T-helper 1 cell treated with Interleukin-12 subunit alpha and Interleukin-12 subunit beta and Interleukin-4 antibody, amounts not matched to agents 30 μg/mL and 1 μg/mL, for 36 hours (primary cell): ENCODE data around the gene CTU2.

ENCODE experiments used
- H3K27ac Mint-ChIP-seq: one replicate; pipeline ENCODE4 v1.8.0; 2021; ENCODE audit warnings: mild to moderate bottlenecking, mixed read lengths
- H3K27me3 Mint-ChIP-seq: one replicate; pipeline ENCODE4 v1.8.0; 2021; ENCODE audit warnings: low read depth, mixed read lengths
- H3K36me3 Mint-ChIP-seq: one replicate; pipeline ENCODE4 v1.8.0; 2021; ENCODE audit warnings: low read depth, mixed read lengths
- H3K4me1 Mint-ChIP-seq: one replicate; pipeline ENCODE4 v1.8.0; 2021; ENCODE audit warnings: low read depth, mixed read lengths
- H3K4me3 Mint-ChIP-seq: one replicate; pipeline ENCODE4 v1.8.0; 2021; ENCODE audit warnings: mild to moderate bottlenecking, moderate library complexity, mixed read lengths
- H3K9me3 Mint-ChIP-seq: one replicate; pipeline ENCODE4 v1.8.0; 2021; ENCODE audit warnings: mixed read lengths

Gene CTU2

DNA sequence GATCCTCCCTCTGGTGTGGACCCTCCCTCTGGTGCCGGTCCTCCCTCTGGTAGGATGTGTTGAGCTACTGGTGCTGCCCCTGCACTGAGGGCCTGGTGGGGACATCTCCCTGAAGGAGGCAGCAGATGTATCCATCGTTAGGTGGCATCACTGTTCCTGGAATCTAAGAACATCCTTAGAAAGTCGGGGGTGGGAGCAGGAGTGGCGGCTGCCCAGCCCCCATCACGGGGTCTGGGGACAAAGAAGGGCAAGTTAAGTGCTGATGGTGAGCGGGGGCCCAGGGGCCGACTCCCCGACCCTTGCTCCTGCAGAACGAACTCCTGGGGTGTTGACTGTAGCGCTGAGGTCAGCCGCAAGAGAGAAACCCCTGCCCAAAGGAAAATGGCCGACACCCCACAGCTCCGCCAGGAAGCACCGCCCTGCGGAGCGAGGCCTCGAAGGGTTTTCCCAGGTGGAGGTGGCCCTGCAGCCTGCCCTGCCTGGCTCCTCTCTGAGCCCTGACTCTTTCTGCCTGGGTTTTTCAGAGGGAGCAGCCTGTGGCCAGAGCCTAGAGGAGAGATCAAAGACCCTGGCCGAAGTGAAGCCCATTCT is 5.5 kb downstream of the CTU2 start:
- H3K36me3 Mint-ChIP-seq = peaks cover 1% of the 10 kb centered on the region
- H3K4me3 Mint-ChIP-seq = no peak overlapping the region
- peaks cover 7% of the 10 kb centered on the region for H3K4me1 Mint-ChIP-seq
- no peak overlapping the region for H3K27ac Mint-ChIP-seq
- no peaks in the 10 kb centered on the region for H3K9me3 Mint-ChIP-seq
- H3K27me3 Mint-ChIP-seq = no peaks in the 10 kb centered on the region

DNA sequence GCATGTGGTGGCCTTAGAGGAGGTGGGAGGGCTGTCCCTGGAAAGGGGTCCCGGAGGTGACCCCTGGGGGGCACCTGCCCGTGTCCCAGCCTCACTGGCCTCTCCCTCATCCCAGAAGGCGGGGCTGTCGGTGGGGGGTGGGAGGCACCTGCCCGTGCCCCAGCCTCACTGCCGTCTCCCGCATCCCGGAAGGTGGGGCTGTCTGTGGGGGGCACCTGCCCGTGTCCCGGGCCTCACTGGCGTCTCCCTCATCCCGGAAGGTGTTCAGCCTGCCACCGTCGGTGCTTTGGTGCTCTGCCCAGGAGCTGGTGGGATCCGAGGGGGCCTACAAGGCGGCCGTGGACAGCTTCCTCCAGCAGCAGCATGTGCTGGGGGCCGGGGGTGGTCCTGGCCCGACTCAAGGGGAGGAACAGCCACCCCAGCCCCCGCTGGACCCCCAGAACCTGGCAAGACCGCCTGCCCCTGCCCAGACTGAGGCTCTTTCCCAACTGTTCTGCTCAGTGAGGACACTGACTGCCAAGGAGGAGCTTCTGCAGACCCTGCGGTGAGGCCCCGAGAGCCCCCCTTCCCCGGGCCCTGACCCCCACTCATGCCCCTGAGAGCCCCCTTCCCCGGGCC is 6.2 kb downstream of the CTU2 start:
- Mint-ChIP-seq H3K27me3 (no peaks in the 10 kb centered on the region), H3K4me3 (no peak overlapping the region), H3K4me1 (peaks cover 1% of the 10 kb centered on the region), H3K27ac (no peak overlapping the region), H3K36me3 (peaks cover 4% of the 10 kb centered on the region), H3K9me3 (no peaks in the 10 kb centered on the region)

DNA sequence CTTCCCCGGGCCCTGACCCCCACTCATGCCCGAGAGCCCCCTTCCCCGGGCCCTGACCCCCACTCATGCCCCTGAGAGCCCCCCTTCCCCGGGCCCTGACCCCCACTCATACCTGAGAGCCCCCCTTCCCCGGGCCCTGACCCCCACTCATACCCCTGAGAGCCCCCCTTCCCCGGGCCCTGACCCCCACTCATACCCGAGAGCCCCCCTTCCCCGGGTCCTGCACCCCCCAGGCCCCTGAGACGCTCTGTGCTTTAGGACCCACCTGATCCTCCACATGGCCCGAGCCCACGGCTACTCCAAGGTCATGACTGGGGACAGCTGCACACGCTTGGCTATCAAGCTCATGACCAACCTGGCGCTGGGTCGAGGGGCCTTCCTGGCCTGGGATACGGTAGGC is 6.8 kb downstream of the CTU2 start:
- Mint-ChIP-seq H3K27ac (no peak overlapping the region), H3K9me3 (no peaks in the 10 kb centered on the region), H3K27me3 (no peaks in the 10 kb centered on the region), H3K4me1 (no peaks in the 10 kb centered on the region), H3K36me3 (peaks cover 4% of the 10 kb centered on the region), H3K4me3 (no peak overlapping the region)

DNA sequence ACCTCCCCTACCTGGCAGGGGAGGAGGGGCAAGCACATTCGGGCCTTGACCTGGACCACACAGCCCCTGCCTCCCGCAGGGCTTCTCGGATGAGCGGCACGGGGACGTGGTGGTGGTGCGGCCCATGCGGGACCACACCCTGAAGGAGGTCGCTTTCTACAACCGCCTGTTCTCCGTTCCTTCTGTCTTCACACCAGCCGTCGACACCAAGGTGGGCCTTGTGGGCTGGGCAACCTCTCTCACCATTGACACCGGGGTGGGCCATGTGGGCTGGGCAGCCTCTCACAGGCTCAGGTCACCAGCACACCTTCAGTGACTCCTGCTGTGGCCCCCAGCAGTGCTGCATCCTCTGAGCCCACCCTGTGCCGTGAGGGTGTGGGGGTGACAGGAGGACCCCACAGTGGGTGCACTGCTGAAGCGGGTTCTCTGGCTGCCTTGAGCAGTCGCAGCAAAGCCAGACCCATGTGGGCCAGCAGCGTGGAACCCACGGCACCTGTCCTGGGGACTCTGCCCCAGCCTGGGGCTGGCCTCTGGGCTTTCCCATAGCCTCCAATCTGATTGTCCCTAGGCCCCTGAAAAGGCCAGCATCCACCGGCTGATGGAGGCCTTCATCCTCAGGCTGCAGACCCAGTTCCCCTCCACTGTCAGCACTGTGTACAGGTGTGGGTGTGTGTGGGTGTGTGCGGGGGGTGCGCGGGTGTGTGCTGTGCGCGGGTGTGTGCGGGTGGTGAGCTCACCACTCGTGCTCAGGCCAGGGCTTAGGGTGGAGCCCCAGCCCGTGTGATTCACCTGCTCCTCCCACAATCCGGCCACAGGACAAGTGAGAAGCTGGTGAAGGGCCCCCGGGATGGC is 7.5 kb downstream of the CTU2 start:
- Mint-ChIP-seq H3K27me3 (no peaks in the 10 kb centered on the region), H3K4me1 (no peaks in the 10 kb centered on the region), H3K36me3 (peaks cover 4% of the 10 kb centered on the region), H3K9me3 (no peaks in the 10 kb centered on the region), H3K27ac (no peak overlapping the region), H3K4me3 (no peak overlapping the region)

DNA sequence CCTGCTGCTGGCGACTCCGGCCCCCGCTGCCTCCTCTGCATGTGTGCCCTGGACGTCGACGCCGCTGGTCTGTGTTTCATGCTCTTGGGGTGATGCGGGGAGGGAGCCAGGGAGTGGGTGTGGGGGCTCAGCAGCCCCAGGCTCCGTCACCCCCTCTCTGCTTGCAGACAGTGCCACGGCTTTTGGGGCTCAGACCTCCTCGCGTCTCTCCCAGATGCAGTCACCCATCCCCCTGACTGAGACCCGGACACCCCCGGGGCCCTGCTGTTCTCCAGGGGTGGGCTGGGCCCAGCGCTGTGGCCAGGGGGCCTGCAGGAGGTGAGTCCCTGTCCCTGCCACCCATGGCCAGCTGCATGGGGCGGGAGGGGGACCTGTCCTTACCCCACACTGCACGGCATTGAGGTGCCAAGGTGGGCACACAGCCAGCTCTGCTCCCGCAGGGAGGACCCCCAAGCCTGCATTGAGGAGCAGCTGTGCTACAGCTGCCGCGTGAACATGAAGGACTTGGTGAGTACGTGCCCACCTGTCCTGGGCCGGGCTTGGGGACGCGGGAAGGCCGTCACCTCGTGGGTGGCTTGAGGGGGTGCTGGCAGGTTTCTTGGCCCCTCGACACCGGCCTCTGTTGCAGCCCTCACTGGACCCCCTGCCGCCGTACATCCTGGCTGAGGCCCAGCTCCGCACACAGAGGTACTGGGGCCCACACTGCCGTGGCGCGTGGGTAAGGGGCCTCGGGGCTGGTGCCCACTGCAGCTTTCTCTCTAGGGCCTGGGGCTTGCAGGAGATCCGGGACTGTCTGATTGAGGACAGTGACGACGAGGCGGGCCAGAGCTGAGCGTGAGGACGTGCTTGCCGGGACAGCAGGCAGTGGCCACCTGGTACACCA is 8.4 kb downstream of the CTU2 start:
- H3K27ac Mint-ChIP-seq = no peak overlapping the region
- H3K4me1 Mint-ChIP-seq = no peaks in the 10 kb centered on the region
- no peaks in the 10 kb centered on the region for H3K9me3 Mint-ChIP-seq
- H3K36me3 Mint-ChIP-seq = peaks cover 7% of the 10 kb centered on the region
- H3K4me3 Mint-ChIP-seq = no peak overlapping the region
- no peaks in the 10 kb centered on the region for H3K27me3 Mint-ChIP-seq

DNA sequence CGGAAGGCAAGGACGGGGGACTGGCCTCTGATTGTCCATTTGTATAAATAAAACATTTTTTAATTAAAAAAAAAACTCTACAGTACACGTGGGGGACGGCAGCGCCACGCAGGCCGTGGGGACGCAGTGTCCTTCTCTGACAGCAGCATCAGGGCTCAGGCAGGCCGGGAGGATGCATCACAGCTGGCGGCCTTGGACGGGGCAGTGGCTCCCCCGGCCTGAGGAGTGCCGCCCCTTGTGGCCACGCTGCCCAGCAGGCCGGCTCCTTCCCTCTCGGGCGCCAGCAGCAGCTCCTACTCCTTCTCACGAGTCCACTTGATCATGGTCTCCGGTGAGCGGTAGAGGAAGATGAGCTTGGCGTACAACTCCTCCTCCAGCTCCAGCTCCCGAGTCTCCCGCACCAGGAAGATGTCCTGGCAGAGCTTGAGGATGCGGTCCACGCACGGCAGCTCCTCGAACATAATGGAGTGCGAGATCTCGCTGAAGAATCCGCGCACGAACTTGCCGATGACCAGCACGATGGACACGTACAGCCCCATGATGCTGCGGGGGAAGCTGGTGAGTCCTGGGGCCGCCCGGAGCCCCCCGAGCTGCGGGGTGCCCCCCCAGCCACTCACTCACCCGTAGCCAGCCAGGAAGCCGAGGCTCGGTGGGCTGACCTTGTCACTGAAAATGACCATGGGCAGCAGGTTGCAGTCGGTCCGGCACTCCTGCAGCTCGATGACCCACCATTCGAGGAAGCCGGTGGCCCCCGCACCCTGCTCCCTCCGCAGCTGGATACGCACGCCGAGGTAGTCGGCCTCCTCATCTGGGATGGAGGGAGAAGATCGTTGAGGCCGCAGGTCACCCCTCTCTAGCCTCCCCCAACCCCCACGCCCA is 9.2 kb downstream of the CTU2 start:
- no peaks in the 10 kb centered on the region for H3K27me3 Mint-ChIP-seq
- no peak overlapping the region for H3K27ac Mint-ChIP-seq
- no peaks in the 10 kb centered on the region for H3K9me3 Mint-ChIP-seq
- peaks cover 13% of the 10 kb centered on the region for H3K36me3 Mint-ChIP-seq
- H3K4me3 Mint-ChIP-seq = no peak overlapping the region
- H3K4me1 Mint-ChIP-seq = no peaks in the 10 kb centered on the region

DNA sequence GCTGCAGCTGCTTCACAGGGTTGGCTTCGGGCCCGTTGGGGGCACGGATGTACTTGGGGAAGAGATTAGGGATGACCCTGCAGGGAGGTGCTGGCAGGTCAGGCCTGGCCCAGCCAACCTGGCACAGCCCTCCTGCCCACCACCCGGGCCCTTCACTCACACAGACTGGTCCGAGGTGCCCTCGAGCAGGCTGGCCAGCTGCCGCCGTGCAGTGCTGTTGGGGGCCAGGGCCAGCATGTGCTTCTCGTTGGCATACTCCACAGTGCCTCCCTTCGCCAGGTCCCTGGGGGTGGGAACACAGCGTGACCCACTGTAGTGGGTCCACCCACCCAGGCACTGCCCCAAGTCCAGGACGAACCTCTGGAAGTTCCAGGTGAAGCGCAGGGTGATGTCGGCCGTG is 9.9 kb downstream of the CTU2 start:
- H3K27me3 Mint-ChIP-seq = no peaks in the 10 kb centered on the region
- no peaks in the 10 kb centered on the region for H3K9me3 Mint-ChIP-seq
- H3K4me3 Mint-ChIP-seq = no peak overlapping the region
- H3K36me3 Mint-ChIP-seq = peaks cover 15% of the 10 kb centered on the region
- no peak overlapping the region for H3K27ac Mint-ChIP-seq
- H3K4me1 Mint-ChIP-seq = no peaks in the 10 kb centered on the region

DNA sequence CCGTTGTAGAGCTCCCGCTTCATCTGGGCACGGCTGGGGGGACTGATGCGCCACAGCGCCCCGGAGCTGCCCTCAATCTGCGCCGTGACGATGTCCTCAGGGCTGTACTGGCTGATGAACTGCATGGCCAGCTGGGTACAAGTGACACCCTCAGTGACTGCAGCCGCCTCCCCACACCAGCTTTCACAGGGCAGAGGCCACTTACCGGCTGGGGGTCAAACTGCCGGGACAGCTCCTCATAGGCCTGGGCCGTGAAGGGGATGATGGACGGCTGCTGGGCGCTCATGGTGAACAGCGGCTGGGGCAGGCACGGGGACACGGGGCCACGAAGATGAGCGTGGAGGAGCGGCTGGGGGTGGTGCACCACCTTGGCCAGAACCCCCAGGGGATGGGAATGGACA is 10.3 kb downstream of the CTU2 start:
- H3K27ac Mint-ChIP-seq = no peak overlapping the region
- H3K4me1 Mint-ChIP-seq = no peaks in the 10 kb centered on the region
- H3K36me3 Mint-ChIP-seq = peaks cover 15% of the 10 kb centered on the region
- no peaks in the 10 kb centered on the region for H3K9me3 Mint-ChIP-seq
- H3K4me3 Mint-ChIP-seq = no peak overlapping the region
- no peaks in the 10 kb centered on the region for H3K27me3 Mint-ChIP-seq

DNA sequence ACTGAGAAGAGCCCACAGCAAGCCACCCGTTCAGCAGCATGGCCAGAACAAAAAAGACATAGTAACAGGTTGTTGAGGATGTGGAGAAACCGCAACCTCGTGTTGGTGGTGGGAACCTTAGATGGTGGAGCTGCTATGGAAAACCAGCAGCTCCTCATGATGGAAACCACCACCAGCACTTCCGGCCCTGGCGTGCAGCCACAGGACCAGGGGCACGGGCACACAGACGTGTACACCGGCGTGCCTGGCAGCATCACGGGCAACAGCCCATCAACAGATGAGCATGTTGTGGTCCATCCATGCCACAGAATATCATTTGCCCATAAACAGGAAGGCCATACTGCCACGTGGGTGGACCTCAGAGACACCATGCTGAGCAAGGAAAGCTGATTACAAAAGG is 11.9 kb downstream of the CTU2 start:
- no peak overlapping the region for H3K4me3 Mint-ChIP-seq
- no peaks in the 10 kb centered on the region for H3K9me3 Mint-ChIP-seq
- H3K36me3 Mint-ChIP-seq = peaks cover 15% of the 10 kb centered on the region
- no peaks in the 10 kb centered on the region for H3K4me1 Mint-ChIP-seq
- H3K27ac Mint-ChIP-seq = no peak overlapping the region
- H3K27me3 Mint-ChIP-seq = no peaks in the 10 kb centered on the region

DNA sequence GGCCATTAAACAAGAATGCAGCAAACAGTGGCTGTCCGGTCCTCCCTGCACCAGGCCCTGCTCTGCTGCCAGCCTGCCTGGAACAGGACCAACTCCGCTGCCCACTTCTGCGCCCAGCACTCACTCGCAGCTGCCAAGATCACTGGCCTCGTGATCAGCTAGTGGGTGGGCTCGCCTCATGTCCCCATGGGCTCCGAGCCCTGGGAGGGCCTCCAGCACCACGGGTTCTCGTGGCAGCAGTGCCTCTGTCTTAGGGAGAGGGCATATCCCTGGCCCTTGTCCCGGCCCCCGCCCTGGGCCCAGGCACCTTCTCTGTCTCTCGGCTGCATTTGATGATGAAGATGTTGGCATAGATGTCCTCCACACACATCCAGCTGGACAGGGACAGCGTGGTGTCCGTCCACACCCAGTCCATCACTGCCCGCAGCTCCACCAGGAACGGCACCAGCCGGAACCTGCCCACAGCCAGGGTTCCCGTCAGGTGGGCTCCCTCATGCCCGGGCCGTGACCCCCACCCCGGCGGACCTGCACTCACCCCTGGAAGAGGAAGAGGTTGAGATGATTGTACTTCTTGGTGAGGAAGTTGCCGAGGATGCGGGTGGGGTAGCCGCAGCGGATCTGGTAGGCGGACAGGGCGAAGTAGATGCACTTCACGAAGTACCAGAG is 13.1 kb downstream of the CTU2 start:
- Mint-ChIP-seq H3K4me1 (no peaks in the 10 kb centered on the region), H3K36me3 (peaks cover 18% of the 10 kb centered on the region), H3K27ac (no peak overlapping the region), H3K27me3 (no peaks in the 10 kb centered on the region), H3K9me3 (no peaks in the 10 kb centered on the region), H3K4me3 (no peak overlapping the region)

DNA sequence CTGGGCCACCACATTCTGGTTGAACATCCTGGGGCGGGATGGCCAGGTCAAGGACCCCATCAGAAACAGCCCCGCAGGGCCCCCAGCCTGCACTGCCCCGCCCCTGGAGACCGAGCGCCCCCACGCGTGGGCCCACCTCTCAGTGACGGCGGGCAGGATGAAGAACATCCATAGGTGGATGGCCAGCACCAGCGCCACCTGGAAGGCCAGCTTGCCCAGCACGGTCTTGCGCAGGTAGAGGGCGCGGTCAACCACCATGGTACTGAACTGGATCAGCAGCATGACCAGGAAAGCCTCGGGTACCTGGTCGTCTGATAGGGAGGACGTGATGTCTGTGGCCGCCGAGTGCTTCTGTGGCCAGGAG is 13.6 kb downstream of the CTU2 start:
- Mint-ChIP-seq H3K36me3 (peaks cover 22% of the 10 kb centered on the region), H3K4me1 (no peaks in the 10 kb centered on the region), H3K27ac (no peak overlapping the region), H3K27me3 (no peaks in the 10 kb centered on the region), H3K9me3 (no peaks in the 10 kb centered on the region), H3K4me3 (no peak overlapping the region)

DNA sequence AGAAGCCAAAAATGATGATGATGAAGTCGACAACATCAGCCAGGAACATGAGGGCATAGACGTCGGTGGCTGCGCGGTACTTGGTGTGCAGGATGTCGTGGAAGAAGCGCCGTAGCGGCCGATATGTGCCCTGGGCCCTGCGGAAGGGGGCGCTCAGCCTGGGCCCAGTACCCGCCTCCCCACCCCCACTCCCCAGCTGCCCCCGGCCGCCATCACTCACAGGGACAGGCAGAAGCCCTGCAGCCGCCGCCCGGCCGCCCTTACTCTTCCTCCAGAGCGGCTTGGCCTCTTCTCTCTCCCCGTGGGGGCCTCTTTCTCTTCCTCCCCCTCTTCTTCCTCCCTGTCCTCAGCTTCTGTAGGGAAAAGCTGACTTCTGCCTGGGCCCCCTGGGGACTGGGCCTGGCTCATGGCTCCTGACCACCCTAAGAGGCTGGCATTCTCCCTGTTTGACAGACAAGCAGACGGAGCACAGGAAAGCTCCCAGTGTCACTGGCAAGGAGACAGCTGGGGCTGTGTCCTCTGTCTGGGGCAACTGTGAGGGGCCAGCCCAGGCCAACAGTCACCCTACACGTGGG is 14.2 kb downstream of the CTU2 start:
- Mint-ChIP-seq H3K27me3 (no peaks in the 10 kb centered on the region), H3K9me3 (no peaks in the 10 kb centered on the region), H3K36me3 (peaks cover 22% of the 10 kb centered on the region), H3K27ac (no peak overlapping the region), H3K4me1 (no peaks in the 10 kb centered on the region), H3K4me3 (no peak overlapping the region)

DNA sequence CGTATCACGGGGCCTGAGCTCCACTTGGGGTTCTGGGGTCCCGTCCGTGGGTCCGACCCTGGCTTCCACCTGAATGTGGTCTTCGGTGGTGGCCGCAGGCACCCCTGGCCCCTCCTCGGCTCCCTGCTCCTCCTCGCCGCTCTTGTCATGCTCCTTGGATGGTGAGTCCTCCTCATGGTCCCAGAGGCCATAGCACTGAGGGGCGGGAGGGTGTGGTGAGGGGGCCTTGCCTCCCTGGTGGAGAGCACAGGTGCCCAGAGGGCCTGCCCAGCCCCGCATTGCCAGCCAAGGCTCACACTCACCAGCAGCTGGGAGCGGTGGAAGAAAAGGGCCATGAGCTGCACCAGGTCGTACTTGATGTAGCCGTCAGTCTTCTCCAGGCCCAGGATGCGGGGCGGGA is 14.9 kb downstream of the CTU2 start:
- Mint-ChIP-seq H3K27me3 (no peaks in the 10 kb centered on the region), H3K27ac (no peak overlapping the region), H3K4me1 (no peaks in the 10 kb centered on the region), H3K9me3 (no peaks in the 10 kb centered on the region), H3K4me3 (no peak overlapping the region), H3K36me3 (peaks cover 22% of the 10 kb centered on the region)
